ENCODE results near the gene GLB1L.
A peak's percentile ranks its signal among the peaks of the same experiment; 100 is the strongest.

The GLB1L gene

GRCh38 chr2:219220652-219221402 is 24.4 kb downstream of the GLB1L start:
- no peak for DNase-seq

GRCh38 chr2:219219784-219220532 is 25.3 kb downstream of the GLB1L start:
- DNase-seq = no peak

GRCh38 chr2:219218732-219219701 is 26.2 kb downstream of the GLB1L start, which contains the start of gene ABCB6:
Gene ABCB6, minus strand, starts transcription at chr2:219218958. Its CDS starts 285 bp downstream, at chr2:219218673.
- peak; percentile 88 for DNase-seq

- peak; percentile 52 for DNase-seq
These were observed 27.0 kb downstream of the GLB1L start for GRCh38 chr2:219218217-219218731.

GRCh38 chr2:219216535-219216915 is 28.7 kb downstream of the GLB1L start:
- no peak for DNase-seq

GRCh38 chr2:219215871-219216534 is 29.2 kb downstream of the GLB1L start:
- no peak for DNase-seq

- no peak for DNase-seq
These were observed 30.5 kb downstream of the GLB1L start for GRCh38 chr2:219214786-219215185.

GRCh38 chr2:219214141-219214540 is 31.1 kb downstream of the GLB1L start:
- no peak for DNase-seq

GRCh38 chr2:219213486-219214071 is 31.7 kb downstream of the GLB1L start:
- no peak for DNase-seq

GRCh38 chr2:219213026-219213415 is 32.2 kb downstream of the GLB1L start:
- DNase-seq = no peak

- DNase-seq = no peak
These were observed 34.3 kb downstream of the GLB1L start for GRCh38 chr2:219210886-219211362.

- DNase-seq = no peak
These were observed 34.9 kb downstream of the GLB1L start for GRCh38 chr2:219210196-219210885.

- DNase-seq = no peak
These were observed 35.7 kb downstream of the GLB1L start for GRCh38 chr2:219209236-219210195.

GRCh38 chr2:219207884-219208740 is 37.1 kb downstream of the GLB1L start:
- DNase-seq = no peak

GRCh38 chr2:219207134-219207883 is 37.9 kb downstream of the GLB1L start:
- DNase-seq = no peak

GRCh38 chr2:219206328-219207133 is 38.7 kb downstream of the GLB1L start, which contains the start of gene ZFAND2B:
Gene ZFAND2B, plus strand, starts transcription at chr2:219206782. Its CDS starts 206 bp downstream, at chr2:219206988.
- DNase-seq = peak; percentile 80

- no peak for DNase-seq
These were observed 39.3 kb downstream of the GLB1L start for GRCh38 chr2:219205981-219206327.
